HG03439 (cell line): ENCODE data around the gene CEP104.

ENCODE experiments used
- ATAC-seq: cut with Tn5 transposase; IDR thresholded peaks from one replicate; pipeline ENCODE4 v1.9.1; 2021; ENCODE audit warnings: mild to moderate bottlenecking, moderate library complexity; ENCODE audit not compliant: unreplicated experiment

CEP104 gene

GRCh38 chr1:3779912-3780416 is 77.0 kb downstream of the CEP104 start:
- no peak for ATAC-seq

GRCh38 chr1:3779265-3779911 is 77.6 kb downstream of the CEP104 start:
- ATAC-seq: no peak

- ATAC-seq: no peak
Measured at GRCh38 chr1:3778590-3779264, 78.3 kb downstream of the CEP104 start.

GRCh38 chr1:3777647-3778589 is 79.1 kb downstream of the CEP104 start:
- ATAC-seq: no peak

- no peak for ATAC-seq
Measured at GRCh38 chr1:3777078-3777547, 79.9 kb downstream of the CEP104 start.

- ATAC-seq: no peak
Measured at GRCh38 chr1:3776231-3776961, 80.6 kb downstream of the CEP104 start.

- ATAC-seq: no peak
Measured at GRCh38 chr1:3775490-3776230, 81.4 kb downstream of the CEP104 start.

- ATAC-seq: no peak
Measured at GRCh38 chr1:3774946-3775489, 82.0 kb downstream of the CEP104 start.

GRCh38 chr1:3774276-3774945 is 82.6 kb downstream of the CEP104 start:
- ATAC-seq: no peak

GRCh38 chr1:3773572-3774275 is 83.3 kb downstream of the CEP104 start:
- no peak for ATAC-seq

GRCh38 chr1:3772715-3773571 is 84.1 kb downstream of the CEP104 start, which contains the start of gene SMIM1:
TSS of gene SMIM1 (plus strand) at chr1:3772749. CDS start at chr1:3775374, 2,625 bp downstream.
- ATAC-seq: peak; percentile 22

- ATAC-seq: peak; percentile 54
Measured at GRCh38 chr1:3772027-3772714, 84.8 kb downstream of the CEP104 start.

- no peak for ATAC-seq
Measured at GRCh38 chr1:3771108-3772026, 85.6 kb downstream of the CEP104 start.

- ATAC-seq: no peak
Measured at GRCh38 chr1:3770047-3770765, 86.8 kb downstream of the CEP104 start.

GRCh38 chr1:3768811-3769390 is 88.1 kb downstream of the CEP104 start:
- no peak for ATAC-seq
